ENCODE measurements around the gene PTPRN2. TPM values are rescaled to one million over a fixed set of nuclear protein-coding genes. Genes with fewer than 3 reads are reported as not detected.
"Not testable (repeated sequence)": the region's sequence is repeated elsewhere in the genome, so short reads cannot be mapped to it uniquely, and the experiment has no call there.

Gene PTPRN2
- total RNA-seq, 1 donor from 2014 or later = 2.4 TPM

DNA sequence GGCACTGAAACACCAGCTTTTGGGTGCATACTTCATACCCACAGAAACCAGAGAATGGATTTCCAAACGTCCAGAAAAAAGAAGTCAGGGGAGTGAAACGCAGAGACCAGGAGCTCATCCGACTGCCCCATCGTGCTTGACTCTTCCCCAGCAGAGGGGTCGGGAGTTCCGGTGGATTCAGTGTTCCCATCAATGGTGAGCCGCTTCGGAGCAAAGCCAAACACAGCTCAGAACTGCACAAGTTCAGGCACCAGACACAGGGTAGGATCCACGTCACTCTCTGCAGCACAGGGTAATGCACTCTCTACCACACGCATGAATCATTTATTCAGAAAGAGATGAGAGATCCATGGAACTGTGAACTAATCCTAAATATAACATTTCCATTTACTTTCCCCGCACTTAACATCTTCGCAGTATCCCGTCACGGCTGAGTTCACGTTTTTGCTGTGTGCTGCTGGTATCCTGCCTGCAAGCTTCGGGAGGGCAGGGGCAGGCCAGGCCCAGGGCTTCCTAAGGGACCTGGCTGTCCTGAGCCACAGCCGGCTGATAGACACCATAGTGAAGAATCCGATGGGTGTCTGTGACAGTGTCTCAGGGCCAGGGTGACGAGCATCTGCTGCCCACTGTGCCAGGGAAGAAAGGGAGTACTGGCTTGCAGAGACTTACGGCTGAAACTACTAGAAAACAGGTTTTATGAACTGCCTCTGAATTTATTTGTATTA, 545.3 kb downstream of the PTPRN2 start:
- H3K27me3 ChIP-seq (ENCODE audit: control insufficient read depth, insufficient read depth, low read length) = no peaks in the 10 kb centered on the region
- TF ChIP-seq, protein P1, sequence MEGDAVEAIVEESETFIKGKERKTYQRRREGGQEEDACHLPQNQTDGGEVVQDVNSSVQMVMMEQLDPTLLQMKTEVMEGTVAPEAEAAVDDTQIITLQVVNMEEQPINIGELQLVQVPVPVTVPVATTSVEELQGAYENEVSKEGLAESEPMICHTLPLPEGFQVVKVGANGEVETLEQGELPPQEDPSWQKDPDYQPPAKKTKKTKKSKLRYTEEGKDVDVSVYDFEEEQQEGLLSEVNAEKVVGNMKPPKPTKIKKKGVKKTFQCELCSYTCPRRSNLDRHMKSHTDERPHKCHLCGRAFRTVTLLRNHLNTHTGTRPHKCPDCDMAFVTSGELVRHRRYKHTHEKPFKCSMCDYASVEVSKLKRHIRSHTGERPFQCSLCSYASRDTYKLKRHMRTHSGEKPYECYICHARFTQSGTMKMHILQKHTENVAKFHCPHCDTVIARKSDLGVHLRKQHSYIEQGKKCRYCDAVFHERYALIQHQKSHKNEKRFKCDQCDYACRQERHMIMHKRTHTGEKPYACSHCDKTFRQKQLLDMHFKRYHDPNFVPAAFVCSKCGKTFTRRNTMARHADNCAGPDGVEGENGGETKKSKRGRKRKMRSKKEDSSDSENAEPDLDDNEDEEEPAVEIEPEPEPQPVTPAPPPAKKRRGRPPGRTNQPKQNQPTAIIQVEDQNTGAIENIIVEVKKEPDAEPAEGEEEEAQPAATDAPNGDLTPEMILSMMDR (IDR thresholded peaks at IDR 0.05; ENCODE audit: insufficient read depth, low read length, poor library complexity, severe bottlenecking) = no peak
- no peaks in the 10 kb centered on the region for H3K36me3 ChIP-seq (ENCODE audit: control insufficient read depth, insufficient read depth, low read length)
- DNase-seq (ENCODE audit: low read depth) = no peak
- H3K4me3 ChIP-seq (ENCODE audit: low read depth, low read length) = no peak overlapping the region

DNA sequence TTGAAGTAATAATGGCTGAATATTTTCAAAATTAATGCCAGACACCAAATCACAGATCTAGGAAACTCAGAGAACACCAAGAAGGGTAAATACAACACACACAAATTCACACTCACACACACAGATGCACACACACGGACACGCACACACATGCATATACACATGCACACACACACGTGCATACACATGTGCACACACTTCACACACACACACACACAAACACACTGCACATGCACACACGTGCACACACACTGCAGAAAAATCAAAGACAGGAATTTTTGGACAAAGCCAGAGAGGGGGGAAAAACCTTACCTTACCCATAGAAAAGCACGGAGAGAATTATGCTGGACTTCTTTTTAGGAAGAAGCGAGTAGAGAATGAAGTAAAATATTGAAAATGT, 547.4 kb downstream of the PTPRN2 start:
- no peaks in the 10 kb centered on the region for H3K27me3 ChIP-seq (ENCODE audit: control insufficient read depth, insufficient read depth, low read length)
- TF ChIP-seq, protein P1 (IDR thresholded peaks at IDR 0.05; ENCODE audit: insufficient read depth, low read length, poor library complexity, severe bottlenecking) = no peak
- no peak for DNase-seq (ENCODE audit: low read depth)
- no peaks in the 10 kb centered on the region for H3K36me3 ChIP-seq (ENCODE audit: control insufficient read depth, insufficient read depth, low read length)
- H3K4me3 ChIP-seq (ENCODE audit: low read depth, low read length) = no peak overlapping the region

DNA sequence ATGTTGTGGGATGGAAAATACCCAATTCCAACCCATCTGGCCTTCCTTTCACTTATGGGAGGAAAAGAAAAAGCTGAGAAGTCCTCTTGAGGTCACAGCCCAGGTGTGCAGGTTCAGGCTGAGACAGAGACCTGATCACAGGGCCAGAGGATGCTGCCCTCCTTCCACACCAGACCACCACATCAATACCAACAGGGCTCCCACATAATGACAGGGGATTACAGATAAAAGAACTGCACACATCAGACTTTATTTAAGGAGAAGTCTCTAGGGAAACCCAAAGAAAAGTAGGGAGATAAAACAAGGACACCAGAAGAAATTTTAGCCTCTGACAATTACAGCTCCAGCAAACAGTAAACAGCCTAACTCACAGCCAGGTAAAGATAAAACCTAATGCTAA, 548.4 kb downstream of the PTPRN2 start:
- Histone ChIP-seq H3K27me3 (ENCODE audit: control insufficient read depth, insufficient read depth, low read length) (no peaks in the 10 kb centered on the region), H3K36me3 (ENCODE audit: control insufficient read depth, insufficient read depth, low read length) (no peaks in the 10 kb centered on the region), H3K4me3 (ENCODE audit: low read depth, low read length) (no peak overlapping the region)
- TF ChIP-seq, protein P1 (IDR thresholded peaks at IDR 0.05; ENCODE audit: insufficient read depth, low read length, poor library complexity, severe bottlenecking) = no peak
- no peak for DNase-seq (ENCODE audit: low read depth)

DNA sequence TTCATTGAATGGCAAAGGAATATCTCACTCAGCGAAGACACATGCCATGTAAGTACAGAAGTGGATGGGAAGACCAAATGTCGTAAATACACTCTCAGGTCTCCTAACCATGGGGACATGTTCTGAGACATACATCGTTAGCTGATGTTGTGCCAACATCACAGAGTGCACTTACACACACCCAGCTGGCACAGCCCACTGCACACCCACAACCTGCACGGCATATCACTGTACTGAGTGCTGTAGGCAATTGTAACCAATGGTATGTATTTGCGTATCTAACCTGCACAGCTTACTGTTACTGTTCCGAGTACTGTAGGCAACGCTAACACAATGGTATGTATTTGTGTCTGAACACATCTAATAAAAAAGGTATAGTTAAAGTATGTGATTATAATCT, 550.4 kb downstream of the PTPRN2 start:
- no peaks in the 10 kb centered on the region for H3K27me3 ChIP-seq (ENCODE audit: control insufficient read depth, insufficient read depth, low read length)
- no peak for DNase-seq (ENCODE audit: low read depth)
- no peak overlapping the region for H3K4me3 ChIP-seq (ENCODE audit: low read depth, low read length)
- no peaks in the 10 kb centered on the region for H3K36me3 ChIP-seq (ENCODE audit: control insufficient read depth, insufficient read depth, low read length)
- TF ChIP-seq, protein P1 (IDR thresholded peaks at IDR 0.05; ENCODE audit: insufficient read depth, low read length, poor library complexity, severe bottlenecking) = no peak

DNA sequence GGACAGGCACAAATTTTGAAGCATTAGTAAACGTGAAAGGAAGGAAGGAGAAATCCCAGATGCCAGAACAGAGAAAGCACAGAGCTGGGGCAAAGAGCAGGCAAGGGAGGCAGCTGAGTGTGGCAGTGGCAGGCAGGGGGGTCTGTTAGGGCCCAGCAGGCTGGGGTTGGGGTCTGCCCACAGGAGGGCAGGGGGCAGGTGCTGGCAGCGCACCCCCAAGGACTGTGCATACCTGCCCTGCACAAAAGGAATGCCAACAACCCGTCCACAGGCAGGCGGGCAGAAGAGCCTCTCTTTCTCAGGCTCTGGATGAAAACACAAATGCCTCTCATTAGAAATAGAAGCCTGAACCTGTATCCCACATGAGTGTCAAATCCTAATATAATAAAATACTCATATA, 552.3 kb downstream of the PTPRN2 start:
- Histone ChIP-seq H3K36me3 (ENCODE audit: control insufficient read depth, insufficient read depth, low read length) (no peaks in the 10 kb centered on the region), H3K4me3 (ENCODE audit: low read depth, low read length) (no peak overlapping the region), H3K27me3 (ENCODE audit: control insufficient read depth, insufficient read depth, low read length) (no peaks in the 10 kb centered on the region)
- no peak for DNase-seq (ENCODE audit: low read depth)
- TF ChIP-seq, protein P1 (IDR thresholded peaks at IDR 0.05; ENCODE audit: insufficient read depth, low read length, poor library complexity, severe bottlenecking) = no peak

DNA sequence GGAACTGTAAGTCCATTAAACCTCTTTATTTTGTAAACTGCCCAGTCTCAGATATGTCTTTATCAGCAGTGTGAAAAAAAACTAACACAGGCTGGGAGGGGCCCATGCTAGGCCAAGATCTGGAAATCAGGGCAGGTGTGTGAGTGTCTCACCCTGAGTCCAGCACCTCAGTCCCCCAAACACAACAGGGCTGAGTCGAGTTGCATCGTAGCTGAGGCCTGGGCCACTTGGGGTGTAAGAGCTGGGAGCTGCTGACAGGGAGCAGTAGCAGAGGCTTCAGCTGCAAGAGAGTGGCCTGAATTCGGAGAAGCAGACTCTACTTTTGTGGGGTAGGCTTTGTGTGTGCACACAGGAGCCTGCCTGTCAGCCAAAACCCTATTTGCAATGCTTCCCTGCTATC, 553.1 kb downstream of the PTPRN2 start:
- DNase-seq (ENCODE audit: low read depth) = no peak
- TF ChIP-seq, protein P1 (IDR thresholded peaks at IDR 0.05; ENCODE audit: insufficient read depth, low read length, poor library complexity, severe bottlenecking) = no peak
- Histone ChIP-seq H3K4me3 (ENCODE audit: low read depth, low read length) (no peak overlapping the region), H3K36me3 (ENCODE audit: control insufficient read depth, insufficient read depth, low read length) (no peaks in the 10 kb centered on the region), H3K27me3 (ENCODE audit: control insufficient read depth, insufficient read depth, low read length) (no peaks in the 10 kb centered on the region)

DNA sequence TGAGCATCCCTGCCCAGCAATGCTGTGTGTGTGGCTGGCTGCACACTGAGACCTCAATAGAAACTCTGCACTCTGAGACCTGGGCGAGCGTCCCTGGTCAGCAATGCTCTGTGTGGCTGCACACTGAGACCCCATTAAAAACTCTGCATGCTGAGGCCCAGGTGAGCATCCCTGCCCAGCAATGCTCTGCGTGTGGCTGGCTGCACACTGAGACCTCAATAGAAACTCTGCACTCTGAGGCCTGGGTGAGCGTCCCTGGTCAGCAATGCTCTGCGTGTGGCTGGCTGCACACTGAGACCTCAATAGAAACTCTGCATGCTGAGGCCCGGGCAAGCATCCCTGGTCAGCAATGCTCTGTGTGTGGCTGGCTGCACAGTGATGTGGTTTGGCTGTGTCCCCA, 553.7 kb downstream of the PTPRN2 start:
- not testable (repeated sequence) for H3K27me3 ChIP-seq (ENCODE audit: control insufficient read depth, insufficient read depth, low read length); DNase-seq (ENCODE audit: low read depth); H3K4me3 ChIP-seq (ENCODE audit: low read depth, low read length); H3K36me3 ChIP-seq (ENCODE audit: control insufficient read depth, insufficient read depth, low read length)

Data from kidney epithelial cell (primary cell).